C4-2B (cell line): Measurements from ENCODE around the gene CASP9.

Source experiments
- CTCF ChIP-seq: fragments of 450-650 bp; conservative IDR thresholded peaks from 2 replicates; pipeline ENCODE4 v1.5.1; 2017; ENCODE audit warnings: mild to moderate bottlenecking
- ZFX ChIP-seq: fragments of 450-650 bp; IDR thresholded peaks from 2 replicates; pipeline ENCODE4 v1.6.1; 2017

- TF ChIP-seq CTCF (no peak), ZFX (no peak)
These were observed 17.3 kb upstream of the CASP9 start for GRCh38 chr1:15541231-15541792.
